GM21717 (cell line): ENCODE measurements around the gene AP2A2.

ENCODE experiments used
- ATAC-seq: cut with Tn5 transposase; IDR thresholded peaks from one replicate; pipeline ENCODE4 v1.9.1; 2021; ENCODE audit warnings: mild to moderate bottlenecking, moderate library complexity; ENCODE audit not compliant: unreplicated experiment

Gene AP2A2

DNA sequence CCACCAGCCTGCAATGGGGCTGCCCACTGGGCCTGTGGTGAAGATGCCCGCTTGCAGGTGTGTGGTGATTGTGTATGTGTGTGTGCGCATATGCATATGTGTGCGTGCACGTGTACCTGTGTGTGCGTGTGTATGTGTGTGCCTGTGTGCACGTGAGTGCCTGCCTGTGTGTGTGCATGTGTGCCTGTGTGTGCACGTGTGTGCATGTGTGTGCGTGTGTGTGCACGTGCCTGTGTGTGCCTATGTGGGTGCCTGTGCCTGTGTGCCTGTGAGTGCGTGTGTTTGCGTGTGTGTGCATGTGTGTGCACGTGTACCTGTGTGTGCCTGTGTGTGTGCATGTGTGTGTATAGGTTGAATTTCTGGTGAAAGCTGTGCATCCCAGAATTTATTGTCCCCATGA lies 113.3 kb downstream of the AP2A2 start:
- no peak for ATAC-seq

DNA sequence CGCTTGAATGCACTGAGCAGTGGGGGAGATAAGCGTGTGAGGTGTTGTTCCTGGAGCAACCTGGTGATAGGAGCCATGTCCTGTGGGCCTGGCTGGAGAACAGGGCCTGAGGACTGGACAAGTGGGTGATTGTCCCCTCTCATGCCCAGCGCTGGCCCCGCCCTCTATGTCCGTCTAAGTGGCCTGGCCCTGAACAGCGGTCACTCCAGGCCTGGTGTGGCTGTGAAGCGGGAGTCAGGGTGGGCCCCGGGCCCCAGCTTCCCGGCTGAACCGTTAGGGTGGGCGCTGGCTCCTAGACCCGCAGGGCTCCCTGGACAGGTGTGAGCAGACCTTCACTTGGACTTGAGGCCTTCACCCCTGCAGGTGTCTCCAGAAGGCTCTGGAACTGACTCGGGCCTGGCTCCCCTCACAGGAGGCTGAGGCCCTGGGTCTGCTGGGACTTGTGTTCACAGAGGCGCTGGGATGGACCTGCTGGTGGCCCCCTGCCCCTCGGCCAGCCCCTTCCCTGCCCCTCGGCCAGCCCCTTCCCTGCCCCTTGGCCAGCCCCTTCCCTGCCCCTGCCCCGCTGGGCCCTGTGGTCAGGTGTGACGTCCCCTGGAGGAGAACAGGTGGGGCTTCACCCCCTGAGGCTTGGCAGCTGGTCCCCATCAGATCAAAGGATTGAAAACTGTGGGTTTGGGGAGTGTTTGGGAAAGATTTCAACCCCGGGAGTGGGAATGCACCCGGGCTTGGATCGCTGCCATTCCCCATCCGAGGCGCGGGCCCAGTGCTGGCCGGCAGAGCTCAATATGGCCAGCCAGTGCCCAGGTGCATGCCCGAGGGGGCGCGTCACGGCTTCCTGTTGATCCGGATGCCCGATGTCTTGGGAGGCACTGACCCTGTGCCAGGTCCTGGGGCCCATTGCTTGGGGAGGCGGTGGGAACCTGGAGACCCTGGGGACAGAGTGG lies 114.1 kb downstream of the AP2A2 start:
- ATAC-seq = no peak

DNA sequence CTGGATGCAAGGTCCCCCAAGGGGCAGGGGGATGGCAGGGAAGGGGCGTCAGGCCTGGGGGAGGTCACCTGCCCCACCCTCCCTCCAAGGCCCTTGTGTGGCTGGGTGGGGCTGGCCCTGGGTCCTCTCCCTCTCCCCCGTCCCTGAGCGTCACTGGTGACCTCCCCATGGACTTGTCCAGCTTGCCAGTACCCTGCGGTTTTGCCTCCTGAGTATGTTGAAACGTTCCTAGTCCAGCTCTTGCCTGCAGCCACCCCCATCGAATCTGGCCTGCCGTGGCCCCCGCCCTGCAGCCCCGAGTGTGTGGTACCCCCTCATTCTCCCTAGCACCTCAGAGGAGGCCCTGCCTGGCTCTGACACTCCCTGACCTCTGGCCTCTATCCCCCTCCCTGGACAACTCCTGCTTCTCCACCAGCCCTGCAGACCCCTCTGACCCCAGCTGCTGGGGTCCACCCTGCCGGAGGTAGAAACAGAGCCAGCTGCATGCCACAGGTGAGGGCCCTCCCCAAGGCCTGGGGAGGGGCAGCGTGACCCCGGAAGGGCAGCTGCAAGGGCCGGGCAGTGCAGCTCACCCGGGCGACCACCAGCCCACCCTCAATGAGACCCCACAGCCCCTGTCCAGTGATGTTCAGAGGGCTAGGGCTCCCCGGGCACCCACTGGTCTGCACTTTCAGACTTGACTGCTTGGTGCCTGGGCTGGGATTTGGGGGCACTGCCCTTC lies 114.9 kb downstream of the AP2A2 start:
- no peak for ATAC-seq

DNA sequence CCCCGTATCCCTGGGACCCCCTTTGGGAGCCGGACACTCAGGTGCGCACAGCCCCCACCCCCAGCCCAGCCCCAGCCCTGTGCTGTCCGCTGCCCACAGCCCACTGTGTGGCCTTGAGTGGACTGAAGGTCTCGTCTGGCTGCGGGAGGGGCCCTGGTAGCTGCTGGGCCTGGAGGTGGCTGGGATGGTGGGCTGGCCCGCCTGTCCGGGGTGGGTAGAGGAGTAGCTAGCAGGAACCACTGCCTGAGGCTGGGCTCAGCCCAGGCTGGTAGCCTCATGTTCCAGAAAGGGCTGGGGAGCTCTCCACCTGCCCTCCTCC lies 115.4 kb downstream of the AP2A2 start:
- ATAC-seq = no peak

DNA sequence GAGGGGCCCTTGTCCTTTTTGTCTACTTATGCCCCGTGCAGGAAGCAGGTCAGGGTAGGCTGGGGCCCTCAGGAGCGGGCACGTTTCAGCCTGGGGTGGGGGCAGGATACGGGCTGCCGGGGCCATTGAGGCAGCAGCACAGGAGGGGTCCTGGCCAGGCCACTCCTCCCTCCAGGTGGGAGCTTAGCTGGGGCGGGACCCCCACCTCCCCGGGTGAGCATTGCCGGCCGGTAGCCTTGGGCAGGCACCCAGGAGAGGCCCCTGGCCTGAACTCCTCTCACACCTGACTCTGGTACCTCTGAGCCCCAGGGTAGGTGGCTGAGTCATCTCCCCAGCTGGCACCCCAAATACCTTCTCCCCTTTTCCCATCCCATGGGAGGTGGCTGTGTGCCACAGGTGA lies 115.8 kb downstream of the AP2A2 start:
- ATAC-seq = no peak

DNA sequence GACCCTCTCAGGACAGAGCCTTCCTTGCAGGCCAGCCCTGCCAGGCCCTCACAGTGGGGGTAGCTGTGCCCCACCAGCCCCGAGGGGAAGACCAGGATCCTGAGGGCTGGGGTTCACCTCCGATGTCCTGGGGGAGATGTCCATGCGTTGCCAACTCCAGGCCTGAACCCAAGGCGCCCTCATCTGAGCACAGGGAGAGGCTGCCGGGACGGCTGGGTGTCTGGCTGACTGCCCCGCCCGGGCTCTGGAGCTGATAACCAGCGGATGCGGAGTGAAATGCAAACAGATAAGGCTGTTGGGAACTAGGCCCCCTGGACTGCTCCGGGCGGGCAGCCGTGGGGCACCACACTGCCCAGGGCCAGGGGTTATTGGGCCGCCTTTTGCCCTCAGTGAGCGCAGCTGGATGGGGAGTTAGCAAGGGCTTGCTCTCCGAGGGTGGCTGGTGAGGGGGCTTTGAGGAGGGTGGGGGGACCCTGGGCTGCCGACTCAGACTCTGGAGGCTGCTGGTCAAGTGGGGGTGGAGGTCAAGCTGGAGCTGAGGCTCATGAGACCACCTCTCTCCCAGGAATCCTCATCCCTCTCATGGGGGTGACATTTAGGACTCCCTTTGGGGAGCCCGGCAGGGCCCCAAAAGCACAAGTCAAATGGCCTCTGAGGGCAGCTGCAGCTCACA lies 116.4 kb downstream of the AP2A2 start:
- no peak for ATAC-seq

DNA sequence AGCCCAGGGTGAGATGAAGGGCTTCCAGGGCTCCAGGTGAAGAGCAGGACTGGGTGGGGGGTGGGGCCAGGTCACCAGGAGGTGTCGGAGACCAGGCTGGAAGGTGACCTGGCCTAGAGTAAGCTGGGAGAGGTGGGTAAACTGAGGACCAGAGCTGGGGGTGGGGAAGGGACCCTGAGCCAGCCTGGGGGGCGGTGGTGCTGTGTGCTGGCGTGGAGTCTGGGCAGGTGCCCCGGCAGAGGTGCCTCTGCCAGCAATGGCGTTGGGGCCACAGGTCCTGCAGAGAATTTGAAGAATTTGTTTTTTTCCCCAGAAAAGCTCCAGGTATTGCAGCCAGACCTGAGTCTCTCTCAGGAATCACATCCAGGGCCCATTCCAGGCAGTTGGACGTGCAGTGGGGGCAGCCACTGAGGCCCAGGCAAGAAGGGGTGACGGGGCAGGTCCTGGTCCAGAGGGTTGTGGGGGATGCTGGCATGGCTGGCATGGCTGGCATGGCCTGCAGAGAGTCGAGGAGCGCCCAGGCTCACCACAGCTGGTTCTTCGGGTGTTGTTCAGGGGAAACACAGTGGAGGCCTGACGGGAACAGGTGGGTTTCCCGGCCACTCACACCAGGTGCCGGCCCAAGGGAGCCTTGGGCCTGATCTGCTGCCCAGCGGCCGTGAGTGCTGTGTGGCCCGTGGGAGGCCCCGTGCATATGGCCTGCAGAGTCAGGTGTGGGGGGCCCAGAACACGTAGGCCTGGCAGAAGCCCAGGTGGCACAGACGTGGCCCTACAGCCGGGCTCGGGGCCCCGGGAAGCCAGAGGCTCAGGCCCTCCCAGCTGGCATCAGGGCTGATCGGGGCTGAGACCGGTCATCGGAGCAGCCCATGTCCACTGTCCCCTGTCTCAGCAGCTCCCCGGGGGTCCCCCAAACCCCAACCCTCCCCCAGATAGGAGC lies 117.2 kb downstream of the AP2A2 start:
- ATAC-seq = no peak

DNA sequence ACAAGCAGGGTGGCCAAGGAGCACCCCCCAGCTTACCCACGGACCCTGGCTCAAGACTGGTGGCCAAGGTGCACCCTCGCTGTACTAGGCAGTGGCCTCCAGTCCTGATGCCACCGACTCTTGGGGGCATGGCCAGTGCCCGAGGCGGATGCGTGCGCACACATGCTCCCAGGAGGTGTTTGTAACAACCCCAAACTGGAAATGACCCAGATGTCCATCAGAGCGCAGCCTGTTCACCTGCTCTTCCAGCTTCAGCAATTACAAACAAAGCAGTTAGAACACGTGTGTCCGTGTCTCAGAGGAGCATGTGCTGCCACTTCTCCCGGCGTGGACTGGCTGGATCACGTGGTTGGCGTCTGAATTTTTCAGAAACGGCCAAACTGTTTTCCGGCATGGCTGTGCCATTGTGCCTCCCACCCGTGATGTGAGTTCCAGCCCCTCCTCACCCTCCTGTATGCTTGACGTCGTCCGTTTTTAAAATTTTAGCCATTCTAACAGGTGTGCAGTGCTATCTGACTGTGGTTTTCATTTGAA lies 118.0 kb downstream of the AP2A2 start:
- no peak for ATAC-seq

DNA sequence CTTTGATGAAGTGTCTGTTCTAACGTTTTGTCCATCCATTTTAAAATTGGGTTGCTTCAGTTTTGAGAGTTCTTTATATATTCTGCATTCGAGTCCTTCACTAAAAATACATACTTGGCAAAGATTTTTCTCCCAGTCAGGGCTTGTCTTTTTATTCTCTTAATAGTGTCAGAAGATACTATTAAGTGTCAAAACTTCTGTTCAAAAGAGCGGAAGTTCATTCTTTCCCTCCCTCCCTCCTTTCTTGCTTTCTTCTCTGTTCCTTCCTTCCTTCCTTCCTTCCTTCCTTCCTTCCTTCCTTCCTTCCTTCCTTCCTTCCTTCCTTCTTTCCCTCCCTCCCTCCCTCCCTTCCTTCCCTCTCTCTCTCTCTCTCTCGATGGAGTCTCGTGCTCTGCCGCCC lies 118.5 kb downstream of the AP2A2 start:
- ATAC-seq = no peak

DNA sequence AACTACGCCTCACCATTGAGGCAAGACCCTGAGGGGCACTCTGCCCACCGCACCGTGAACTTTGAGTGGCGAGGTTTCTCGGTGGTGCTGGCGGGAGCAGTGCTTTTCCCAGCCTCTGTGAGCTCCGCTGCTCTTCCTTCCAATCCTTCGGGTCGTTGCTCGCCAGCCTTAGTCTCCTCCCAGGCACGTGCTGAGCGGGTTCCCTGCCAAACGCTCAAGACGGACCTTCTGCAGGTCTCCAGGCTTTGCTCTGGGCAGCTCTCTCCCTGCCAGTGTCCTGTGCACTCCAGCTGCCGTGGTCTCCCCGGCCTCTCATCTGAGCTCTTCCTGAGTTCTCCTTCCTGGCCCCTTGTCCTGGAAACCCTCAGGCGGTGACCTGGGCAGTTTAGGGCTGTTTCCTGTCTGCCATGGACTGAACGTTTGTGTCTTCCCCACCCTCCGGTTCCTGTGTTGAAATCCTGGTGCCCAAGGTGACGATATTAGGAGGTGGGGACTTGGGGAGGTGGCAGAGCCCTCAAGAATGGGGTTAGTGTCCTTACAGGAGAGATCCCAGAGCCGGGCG lies 122.0 kb downstream of the AP2A2 start:
- no peak for ATAC-seq

DNA sequence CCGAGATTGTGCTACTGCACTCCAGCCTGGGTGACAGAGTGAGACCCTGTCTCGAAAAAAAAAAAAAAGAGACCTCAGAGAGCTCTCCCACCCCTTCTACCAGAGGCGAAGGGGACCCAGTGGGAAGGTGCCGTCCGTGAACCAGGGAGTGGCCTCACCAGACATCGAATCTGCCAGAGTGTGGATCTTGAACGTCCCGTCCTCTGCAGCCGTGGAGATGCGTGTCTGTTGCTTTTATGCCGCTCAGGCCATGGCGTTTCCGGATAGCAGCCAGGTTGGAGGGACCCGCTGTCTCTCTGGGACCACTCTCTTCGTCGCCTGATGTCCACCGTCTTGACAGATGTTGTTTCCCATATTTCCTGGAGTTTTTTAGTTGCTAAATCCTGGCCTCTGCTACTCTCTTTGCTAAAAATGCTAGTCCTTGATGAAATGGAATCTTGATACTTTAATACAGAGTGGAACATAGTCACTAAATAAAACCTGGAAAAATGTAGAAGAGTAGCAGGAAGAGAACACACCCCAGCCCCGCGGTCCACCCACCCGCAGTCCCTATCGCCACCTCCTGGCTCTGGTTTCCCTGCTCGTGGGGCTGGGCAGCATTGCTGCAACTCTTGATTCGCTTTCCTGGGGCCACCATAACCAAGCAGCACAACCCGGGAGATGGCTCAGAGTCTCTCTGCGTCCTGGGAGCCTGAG lies 122.9 kb downstream of the AP2A2 start:
- ATAC-seq = no peak

DNA sequence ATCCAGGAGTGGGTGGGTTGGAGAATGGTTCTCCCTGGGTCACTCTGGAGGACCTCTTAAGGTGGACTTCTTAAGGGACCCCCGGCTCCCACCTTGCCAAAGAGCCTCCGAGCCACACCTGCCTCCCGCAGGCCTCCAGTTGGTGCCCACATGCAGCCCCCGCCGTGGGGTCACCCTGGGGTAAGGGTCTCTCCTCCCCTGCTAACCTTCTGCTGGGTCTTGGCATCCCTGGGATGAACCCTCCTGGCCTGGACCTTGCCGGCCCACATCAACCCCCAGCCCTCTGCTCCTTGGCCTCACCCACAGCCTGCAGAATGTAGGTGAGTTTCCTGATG lies 123.4 kb downstream of the AP2A2 start:
- ATAC-seq = no peak

DNA sequence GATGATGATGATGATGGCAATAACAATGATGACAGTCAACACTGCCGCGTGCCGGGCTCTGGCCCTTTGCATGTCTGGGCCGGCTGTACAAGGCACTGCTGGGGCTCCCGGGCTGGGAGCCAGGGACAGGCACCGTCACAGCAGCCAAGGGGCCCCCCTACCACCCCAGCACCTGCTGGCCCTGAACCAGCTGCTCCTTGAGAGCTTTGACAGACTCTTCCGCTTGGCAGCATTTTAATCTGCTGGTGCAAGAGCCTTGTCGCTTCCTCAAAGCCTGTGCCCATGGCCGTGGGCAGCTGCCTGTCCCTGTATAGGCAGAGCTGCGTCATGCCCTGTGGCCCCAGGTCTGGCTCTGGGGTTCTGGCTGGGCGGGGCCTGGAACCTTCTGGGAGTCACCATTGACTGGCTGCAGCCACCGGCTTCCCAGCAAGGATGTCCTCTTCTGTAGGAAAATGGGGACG lies 123.8 kb downstream of the AP2A2 start:
- ATAC-seq = no peak

DNA sequence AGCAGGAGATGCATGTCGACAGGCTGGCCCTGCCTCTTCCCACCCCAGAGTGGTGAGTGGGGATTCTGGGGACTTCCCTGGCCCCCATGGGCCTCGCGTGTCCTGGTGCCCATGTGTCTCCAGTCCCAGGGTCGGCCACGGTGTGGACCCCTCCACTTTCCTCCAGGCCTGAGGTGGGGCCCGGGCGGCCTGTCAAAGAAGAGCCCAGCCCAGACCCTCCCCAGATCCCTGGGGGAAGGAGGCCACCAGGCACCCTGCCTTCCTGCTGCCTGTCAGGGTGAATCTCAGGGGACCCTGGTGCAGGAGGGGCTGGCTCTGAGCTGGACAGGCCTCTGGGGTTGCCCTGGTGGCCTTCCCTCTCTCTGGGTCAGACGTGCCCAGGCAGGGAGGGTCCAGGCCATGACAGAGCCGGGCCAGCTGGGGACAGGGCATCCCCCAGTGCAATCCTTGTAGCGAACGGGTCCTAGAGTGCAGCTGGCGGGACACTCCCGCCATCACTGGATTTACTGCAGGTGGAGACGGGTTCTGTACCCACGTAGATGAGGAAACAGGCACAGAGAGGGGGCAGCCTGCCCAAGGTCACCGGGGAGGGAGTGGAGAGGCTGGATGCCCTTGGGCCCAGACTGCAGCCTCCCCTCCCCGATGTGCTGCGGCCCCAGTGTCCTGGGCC lies 124.4 kb downstream of the AP2A2 start:
- ATAC-seq = no peak

DNA sequence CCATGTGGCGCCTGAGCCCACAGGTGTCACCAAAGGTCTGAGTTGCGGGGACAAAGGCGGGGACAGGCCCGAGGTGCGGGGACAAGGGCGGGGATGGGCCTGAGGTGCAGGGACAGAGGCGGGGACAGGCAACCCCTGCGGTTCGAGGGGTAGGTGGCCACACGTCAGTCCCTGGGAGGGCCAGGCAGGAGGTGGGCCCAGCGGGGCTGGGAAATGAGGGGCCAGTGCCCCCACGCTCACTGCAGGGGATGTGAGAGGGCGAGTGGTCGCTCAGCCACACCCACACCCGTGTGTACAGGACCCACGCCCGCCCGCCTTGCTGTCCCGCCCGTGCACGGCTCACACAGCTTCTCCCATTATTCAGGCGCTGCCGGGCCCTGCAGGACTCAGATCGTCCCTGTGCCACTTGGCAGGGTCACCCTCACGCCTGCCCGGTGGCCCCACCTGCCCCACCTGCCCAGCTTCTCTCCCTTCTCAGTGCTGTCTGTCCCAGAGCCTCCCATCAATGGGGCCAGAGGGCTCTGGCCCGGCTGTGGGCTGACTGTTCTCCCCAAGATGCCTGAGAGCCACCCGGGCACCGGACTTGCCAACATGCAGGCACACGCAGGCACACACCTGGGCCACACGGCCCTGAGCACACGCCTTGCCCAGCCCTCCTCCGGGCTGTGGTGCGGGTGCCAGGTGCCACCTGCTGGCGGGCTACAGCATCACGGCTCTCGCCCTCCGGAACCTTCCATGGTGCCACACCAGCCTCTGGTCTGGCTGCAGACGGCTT lies 125.1 kb downstream of the AP2A2 start:
- peak; percentile 68 for ATAC-seq

DNA sequence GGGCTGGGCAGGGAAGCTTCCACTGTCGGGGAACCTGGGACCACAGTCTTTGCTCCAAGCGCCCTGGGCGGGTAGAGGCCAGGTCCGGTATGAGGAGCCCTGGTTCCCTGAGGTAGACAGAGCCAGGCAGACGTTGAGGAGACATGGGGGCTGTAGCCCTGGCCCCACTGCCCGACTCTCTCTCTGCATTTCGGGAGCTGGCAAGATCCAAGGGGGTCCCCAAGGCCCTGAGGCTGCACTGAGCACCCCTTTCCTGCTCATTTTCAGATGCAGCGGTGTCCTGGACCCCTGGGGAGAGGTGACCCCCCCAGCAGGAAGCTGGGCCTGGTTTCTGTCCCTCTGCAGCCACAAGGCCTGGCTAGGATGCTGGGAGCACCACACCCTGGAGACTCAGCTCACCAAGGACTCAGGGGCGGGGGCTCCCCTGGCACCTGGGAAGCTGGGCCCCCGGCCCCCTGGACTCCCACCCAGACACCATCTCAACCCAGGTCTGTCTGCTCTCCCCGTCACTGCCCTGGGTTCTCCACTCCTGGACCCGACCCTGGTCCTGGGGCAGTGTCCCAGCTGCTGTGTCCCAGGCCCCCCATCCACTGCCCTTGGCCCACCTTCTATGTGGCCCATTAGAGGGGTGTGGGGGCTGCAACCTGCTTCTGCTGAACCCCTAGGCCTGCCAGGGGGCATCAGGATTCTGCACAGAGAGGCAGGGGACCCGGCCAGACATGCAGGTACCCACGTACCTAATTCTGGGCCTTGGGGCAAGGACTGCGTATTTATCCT lies 125.9 kb downstream of the AP2A2 start:
- ATAC-seq = no peak
